Measurements from ENCODE around the gene MPPED2.

DNA sequence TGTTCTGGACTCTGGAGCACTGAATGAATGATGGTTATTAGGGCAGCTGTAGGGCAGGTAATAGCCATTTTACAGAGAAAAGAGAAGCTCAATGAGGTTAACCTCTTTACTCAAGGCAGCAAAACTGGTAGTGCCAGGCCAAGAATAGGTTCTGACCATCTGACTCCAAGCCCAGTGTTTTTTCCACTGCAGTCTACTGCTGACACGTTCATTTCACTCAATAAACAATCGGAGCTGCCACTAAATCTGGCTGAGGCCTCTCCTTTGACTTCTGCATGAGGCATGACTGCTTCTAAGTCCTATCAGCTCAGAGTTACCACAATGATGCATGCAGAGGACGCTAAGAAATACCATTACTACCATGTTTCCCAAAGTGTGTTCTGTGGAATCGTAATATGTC lies 145.6 kb downstream of the MPPED2 start:
- TF ChIP-seq CTCF (IDR thresholded peaks at IDR 0.05; ENCODE audit: insufficient read depth, low read length) (no peak), SPI1 (IDR thresholded peaks at IDR 0.05; ENCODE audit: borderline replicate concordance, low read depth) (no peak)
- TF ChIP-seq, protein P1, sequence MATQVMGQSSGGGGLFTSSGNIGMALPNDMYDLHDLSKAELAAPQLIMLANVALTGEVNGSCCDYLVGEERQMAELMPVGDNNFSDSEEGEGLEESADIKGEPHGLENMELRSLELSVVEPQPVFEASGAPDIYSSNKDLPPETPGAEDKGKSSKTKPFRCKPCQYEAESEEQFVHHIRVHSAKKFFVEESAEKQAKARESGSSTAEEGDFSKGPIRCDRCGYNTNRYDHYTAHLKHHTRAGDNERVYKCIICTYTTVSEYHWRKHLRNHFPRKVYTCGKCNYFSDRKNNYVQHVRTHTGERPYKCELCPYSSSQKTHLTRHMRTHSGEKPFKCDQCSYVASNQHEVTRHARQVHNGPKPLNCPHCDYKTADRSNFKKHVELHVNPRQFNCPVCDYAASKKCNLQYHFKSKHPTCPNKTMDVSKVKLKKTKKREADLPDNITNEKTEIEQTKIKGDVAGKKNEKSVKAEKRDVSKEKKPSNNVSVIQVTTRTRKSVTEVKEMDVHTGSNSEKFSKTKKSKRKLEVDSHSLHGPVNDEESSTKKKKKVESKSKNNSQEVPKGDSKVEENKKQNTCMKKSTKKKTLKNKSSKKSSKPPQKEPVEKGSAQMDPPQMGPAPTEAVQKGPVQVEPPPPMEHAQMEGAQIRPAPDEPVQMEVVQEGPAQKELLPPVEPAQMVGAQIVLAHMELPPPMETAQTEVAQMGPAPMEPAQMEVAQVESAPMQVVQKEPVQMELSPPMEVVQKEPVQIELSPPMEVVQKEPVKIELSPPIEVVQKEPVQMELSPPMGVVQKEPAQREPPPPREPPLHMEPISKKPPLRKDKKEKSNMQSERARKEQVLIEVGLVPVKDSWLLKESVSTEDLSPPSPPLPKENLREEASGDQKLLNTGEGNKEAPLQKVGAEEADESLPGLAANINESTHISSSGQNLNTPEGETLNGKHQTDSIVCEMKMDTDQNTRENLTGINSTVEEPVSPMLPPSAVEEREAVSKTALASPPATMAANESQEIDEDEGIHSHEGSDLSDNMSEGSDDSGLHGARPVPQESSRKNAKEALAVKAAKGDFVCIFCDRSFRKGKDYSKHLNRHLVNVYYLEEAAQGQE (IDR thresholded peaks at IDR 0.05; ENCODE audit: insufficient replicate concordance, low read depth): no peak

Measured in HL-60 (cell line).